HEK293 (cell line): Measurements from ENCODE around the gene ASMTL.

Experiments
- BCL11B ChIP-seq: fragments of 450-650 bp; formaldehyde crosslinking; IDR thresholded peaks from 2 replicates; pipeline ENCODE4 v1.5.1; 2016; ENCODE audit warnings: low read depth, missing biosample characterization, missing genetic modification characterization
- CTCF ChIP-seq: fragments of 450-650 bp; formaldehyde crosslinking; IDR thresholded peaks from 2 replicates; pipeline ENCODE4 v1.5.1; 2016; ENCODE audit warnings: missing biosample characterization, missing genetic modification characterization
- GFI1B ChIP-seq: fragments of 450-650 bp; formaldehyde crosslinking; IDR thresholded peaks from 2 replicates; pipeline ENCODE4 v1.5.1; 2016; ENCODE audit warnings: missing biosample characterization, missing genetic modification characterization
- YY1 ChIP-seq: fragments of 450-650 bp; formaldehyde crosslinking; IDR thresholded peaks from 2 replicates; pipeline ENCODE4 v1.5.1; 2018; ENCODE audit warnings: missing biosample characterization, missing genetic modification characterization
- ZFP3 ChIP-seq: fragments of 450-650 bp; formaldehyde crosslinking; IDR thresholded peaks from 2 replicates; pipeline ENCODE4 v1.5.1; 2016; ENCODE audit warnings: low read depth, missing biosample characterization, missing genetic modification characterization

GRCh38 chrX:1427756-1428155 is 25.0 kb downstream of the ASMTL start:
- no peak for TF ChIP-seq ZFP3 (tag by site-specific recombination)
- no peak for TF ChIP-seq YY1 (tag by site-specific recombination)
- TF ChIP-seq CTCF (tag by site-specific recombination) = no peak
- TF ChIP-seq GFI1B (tag by site-specific recombination) = no peak
- TF ChIP-seq BCL11B (tag by site-specific recombination) = no peak
